ENCODE measurements around the gene FGGY. TPM values are rescaled to one million over a fixed set of nuclear protein-coding genes. Genes with fewer than 3 reads are reported as not detected.

The FGGY gene
- total RNA-seq, 2 donors from 2014 or later, result 14.1 to 14.8 TPM

DNA sequence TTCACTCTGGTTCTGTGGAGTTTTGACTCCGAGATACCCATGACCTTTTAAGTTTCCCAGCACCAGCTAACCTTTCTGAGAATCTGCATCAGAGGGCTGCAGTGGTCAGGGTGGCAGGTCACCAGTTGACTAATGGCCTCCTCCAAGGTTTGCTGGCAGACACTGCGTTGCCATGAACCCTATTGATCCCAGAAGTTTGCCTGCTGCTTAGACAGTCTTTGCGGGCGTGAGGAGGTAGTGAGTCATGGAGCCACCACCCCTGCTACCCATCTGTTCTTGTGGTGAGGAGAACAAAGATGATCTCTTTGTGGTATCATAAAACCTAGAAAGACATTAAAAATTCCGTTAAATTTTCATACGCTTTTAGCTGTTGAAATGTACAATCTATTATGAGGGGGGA is 180.4 kb downstream of the FGGY start:
- H3K4me3 ChIP-seq (ENCODE audit: low read length), result no peak overlapping the region
- H3K27ac ChIP-seq (ENCODE audit: low read depth, low read length), result no peak overlapping the region
- no peak overlapping the region for H3K9ac ChIP-seq (ENCODE audit: extremely low read depth, low read length, poor library complexity, severe bottlenecking)
- no peak overlapping the region for H3K27ac Mint-ChIP-seq
- TF ChIP-seq, protein P1, sequence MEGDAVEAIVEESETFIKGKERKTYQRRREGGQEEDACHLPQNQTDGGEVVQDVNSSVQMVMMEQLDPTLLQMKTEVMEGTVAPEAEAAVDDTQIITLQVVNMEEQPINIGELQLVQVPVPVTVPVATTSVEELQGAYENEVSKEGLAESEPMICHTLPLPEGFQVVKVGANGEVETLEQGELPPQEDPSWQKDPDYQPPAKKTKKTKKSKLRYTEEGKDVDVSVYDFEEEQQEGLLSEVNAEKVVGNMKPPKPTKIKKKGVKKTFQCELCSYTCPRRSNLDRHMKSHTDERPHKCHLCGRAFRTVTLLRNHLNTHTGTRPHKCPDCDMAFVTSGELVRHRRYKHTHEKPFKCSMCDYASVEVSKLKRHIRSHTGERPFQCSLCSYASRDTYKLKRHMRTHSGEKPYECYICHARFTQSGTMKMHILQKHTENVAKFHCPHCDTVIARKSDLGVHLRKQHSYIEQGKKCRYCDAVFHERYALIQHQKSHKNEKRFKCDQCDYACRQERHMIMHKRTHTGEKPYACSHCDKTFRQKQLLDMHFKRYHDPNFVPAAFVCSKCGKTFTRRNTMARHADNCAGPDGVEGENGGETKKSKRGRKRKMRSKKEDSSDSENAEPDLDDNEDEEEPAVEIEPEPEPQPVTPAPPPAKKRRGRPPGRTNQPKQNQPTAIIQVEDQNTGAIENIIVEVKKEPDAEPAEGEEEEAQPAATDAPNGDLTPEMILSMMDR (conservative IDR thresholded peaks at IDR 0.05), result no peak
- H3K36me3 Mint-ChIP-seq (ENCODE audit: low read depth), result peaks cover 5% of the 10 kb centered on the region
- no peaks in the 10 kb centered on the region for H3K4me1 Mint-ChIP-seq
- no peaks in the 10 kb centered on the region for H3K27me3 Mint-ChIP-seq (ENCODE audit: insufficient read depth)
- WGBS, 2 experiments (ENCODE audit: insufficient coverage in 1 of 2, insufficient read length in 1 of 2), result 91 to 96% methylated on average over 4 to 6 of the region's 6 CpGs
- H3K9me3 ChIP-seq (ENCODE audit: control insufficient read depth, low read length), result no peaks in the 10 kb centered on the region
- H3K4me1 ChIP-seq (ENCODE audit: control insufficient read depth, insufficient read depth, low read length), result no peaks in the 10 kb centered on the region
- peaks cover 3% of the 10 kb centered on the region for H3K27me3 ChIP-seq (ENCODE audit: control insufficient read depth, insufficient read depth, low read length, poor library complexity, severe bottlenecking)
- no peak for DNase-seq
- no peaks in the 10 kb centered on the region for H3K36me3 ChIP-seq (ENCODE audit: control insufficient read depth, insufficient read depth, low read length)
- peaks cover 12% of the 10 kb centered on the region for H3K9me3 Mint-ChIP-seq
- no peak overlapping the region for H3K4me3 Mint-ChIP-seq

DNA sequence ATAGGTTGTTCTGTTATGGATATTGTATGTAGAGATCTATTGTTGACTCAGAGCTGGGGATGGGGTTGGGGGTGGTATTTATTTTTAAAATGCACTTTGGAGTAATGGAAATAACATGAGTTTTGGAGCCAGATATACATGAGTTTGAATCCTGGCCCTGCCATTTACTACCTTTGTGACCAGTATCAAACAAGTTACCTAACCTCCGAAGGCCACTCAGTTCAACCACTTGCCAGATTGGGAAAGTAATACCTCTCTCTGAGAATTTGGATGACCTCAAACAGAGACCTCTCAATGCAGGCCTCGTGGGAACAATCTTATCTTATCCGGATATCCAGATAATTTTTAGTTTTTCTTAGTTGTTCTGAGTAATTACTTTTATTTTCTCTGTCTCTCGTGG is 181.0 kb downstream of the FGGY start:
- TF ChIP-seq, protein P1 (conservative IDR thresholded peaks at IDR 0.05), result no peak
- no peaks in the 10 kb centered on the region for H3K4me1 Mint-ChIP-seq

DNA sequence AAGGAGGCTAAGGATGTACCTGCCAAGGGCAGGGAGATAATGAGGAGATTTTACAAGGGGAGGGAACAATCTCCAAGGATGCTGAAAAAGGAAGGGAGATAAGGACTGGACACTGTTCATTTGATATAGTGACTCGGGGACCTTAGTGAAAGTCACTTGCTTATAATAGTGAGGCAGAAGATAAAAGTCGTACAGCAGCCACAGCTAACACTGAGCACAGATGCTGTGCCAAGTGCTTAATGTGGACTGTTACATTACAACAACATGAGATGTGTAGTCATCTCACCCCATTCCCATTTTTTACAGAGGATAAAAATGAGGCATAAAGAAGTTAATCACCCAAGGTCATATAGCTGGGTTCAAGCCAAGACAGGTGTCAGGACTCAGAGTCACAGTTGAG is 181.9 kb downstream of the FGGY start:
- Histone ChIP-seq H3K27ac (ENCODE audit: low read depth, low read length) (no peak overlapping the region), H3K4me1 (ENCODE audit: control insufficient read depth, insufficient read depth, low read length) (no peaks in the 10 kb centered on the region), H3K27me3 (ENCODE audit: control insufficient read depth, insufficient read depth, low read length, poor library complexity, severe bottlenecking) (peaks cover 3% of the 10 kb centered on the region), H3K9ac (ENCODE audit: extremely low read depth, low read length, poor library complexity, severe bottlenecking) (no peak overlapping the region), H3K36me3 (ENCODE audit: control insufficient read depth, insufficient read depth, low read length) (no peaks in the 10 kb centered on the region), H3K4me3 (ENCODE audit: low read length) (no peak overlapping the region), H3K9me3 (ENCODE audit: control insufficient read depth, low read length) (no peaks in the 10 kb centered on the region)
- no peak for DNase-seq
- TF ChIP-seq, protein P1 (conservative IDR thresholded peaks at IDR 0.05), result no peak
- Mint-ChIP-seq H3K9me3 (no peaks in the 10 kb centered on the region), H3K4me1 (no peaks in the 10 kb centered on the region), H3K27ac (no peak overlapping the region), H3K36me3 (ENCODE audit: low read depth) (no peaks in the 10 kb centered on the region), H3K4me3 (no peak overlapping the region), H3K27me3 (ENCODE audit: insufficient read depth) (no peaks in the 10 kb centered on the region)
- 100% methylated on average over 2 of the region's 2 CpGs; no CpG with 5 or more reads in 1 of the 2 experiments for WGBS, 2 experiments (ENCODE audit: insufficient coverage in 1 of 2, insufficient read length in 1 of 2)

More for the DNA sequence above, 181.0 kb downstream of the FGGY start:
- no peaks in the 10 kb centered on the region for H3K27me3 Mint-ChIP-seq (ENCODE audit: insufficient read depth)
- Histone ChIP-seq H3K36me3 (ENCODE audit: control insufficient read depth, insufficient read depth, low read length) (no peaks in the 10 kb centered on the region), H3K9me3 (ENCODE audit: control insufficient read depth, low read length) (no peaks in the 10 kb centered on the region), H3K4me3 (ENCODE audit: low read length) (no peak overlapping the region), H3K27me3 (ENCODE audit: control insufficient read depth, insufficient read depth, low read length, poor library complexity, severe bottlenecking) (peaks cover 3% of the 10 kb centered on the region), H3K9ac (ENCODE audit: extremely low read depth, low read length, poor library complexity, severe bottlenecking) (no peak overlapping the region), H3K4me1 (ENCODE audit: control insufficient read depth, insufficient read depth, low read length) (no peaks in the 10 kb centered on the region), H3K27ac (ENCODE audit: low read depth, low read length) (no peak overlapping the region)
- 87 to 100% methylated on average over 1 to 4 of the region's 4 CpGs for WGBS, 2 experiments (ENCODE audit: insufficient coverage in 1 of 2, insufficient read length in 1 of 2)
- no peak overlapping the region for H3K4me3 Mint-ChIP-seq
- no peak overlapping the region for H3K27ac Mint-ChIP-seq
- peaks cover 2% of the 10 kb centered on the region for H3K36me3 Mint-ChIP-seq (ENCODE audit: low read depth)
- DNase-seq, result no peak
- peaks cover 7% of the 10 kb centered on the region for H3K9me3 Mint-ChIP-seq

Data from endodermal cell (in vitro differentiated cells).